Activated naive CD4-positive, alpha-beta T cell treated with anti-CD3 and anti-CD28 coated beads, Interleukin-2, amount 50 U/mL, for 72 hours (primary cell): Measurements from ENCODE around the gene SNRPA. TPM values are rescaled to one million over a fixed set of nuclear protein-coding genes. Genes with fewer than 3 reads are reported as not detected.
"Not testable (repeated sequence)": the region's sequence is repeated elsewhere in the genome, so short reads cannot be mapped to it uniquely, and the experiment has no call there.

Source experiments
- ATAC-seq, 2 donors: fragments of 150-1000 bp; cut with Tn5 transposase; 2 replicates each; pipeline ENCODE4 v1.10.0; 2021; ENCODE audit warnings: mild to moderate bottlenecking in 2 of 2, moderate library complexity in 2 of 2
- DNase-seq, 2 donors: peaks; one replicate each; pipeline ENCODE4 v3.0.0; 2021 to 2022; ENCODE audit warnings: low spot score in 2 of 2
- H3K27ac Mint-ChIP-seq, 2 donors: one replicate each; pipeline ENCODE4 v1.8.0; 2022; ENCODE audit warnings: mild to moderate bottlenecking in 2 of 2, mixed read lengths in 2 of 2
- H3K36me3 Mint-ChIP-seq, 2 donors: one replicate each; pipeline ENCODE4 v1.8.0; 2022; ENCODE audit warnings: mixed read lengths in 2 of 2
- H3K9me3 Mint-ChIP-seq, 2 donors: one replicate each; pipeline ENCODE4 v1.8.0; 2022; ENCODE audit warnings: mixed read lengths in 2 of 2
- total RNA-seq, 2 donors: library from RNA; stranded (reverse); gene quantifications; one replicate each; pipeline ENCODE4 v1.2.3, GENCODE V29; 2022

Gene SNRPA
- total RNA-seq, 2 donors from 2014 or later: 197 to 227 TPM

DNA sequence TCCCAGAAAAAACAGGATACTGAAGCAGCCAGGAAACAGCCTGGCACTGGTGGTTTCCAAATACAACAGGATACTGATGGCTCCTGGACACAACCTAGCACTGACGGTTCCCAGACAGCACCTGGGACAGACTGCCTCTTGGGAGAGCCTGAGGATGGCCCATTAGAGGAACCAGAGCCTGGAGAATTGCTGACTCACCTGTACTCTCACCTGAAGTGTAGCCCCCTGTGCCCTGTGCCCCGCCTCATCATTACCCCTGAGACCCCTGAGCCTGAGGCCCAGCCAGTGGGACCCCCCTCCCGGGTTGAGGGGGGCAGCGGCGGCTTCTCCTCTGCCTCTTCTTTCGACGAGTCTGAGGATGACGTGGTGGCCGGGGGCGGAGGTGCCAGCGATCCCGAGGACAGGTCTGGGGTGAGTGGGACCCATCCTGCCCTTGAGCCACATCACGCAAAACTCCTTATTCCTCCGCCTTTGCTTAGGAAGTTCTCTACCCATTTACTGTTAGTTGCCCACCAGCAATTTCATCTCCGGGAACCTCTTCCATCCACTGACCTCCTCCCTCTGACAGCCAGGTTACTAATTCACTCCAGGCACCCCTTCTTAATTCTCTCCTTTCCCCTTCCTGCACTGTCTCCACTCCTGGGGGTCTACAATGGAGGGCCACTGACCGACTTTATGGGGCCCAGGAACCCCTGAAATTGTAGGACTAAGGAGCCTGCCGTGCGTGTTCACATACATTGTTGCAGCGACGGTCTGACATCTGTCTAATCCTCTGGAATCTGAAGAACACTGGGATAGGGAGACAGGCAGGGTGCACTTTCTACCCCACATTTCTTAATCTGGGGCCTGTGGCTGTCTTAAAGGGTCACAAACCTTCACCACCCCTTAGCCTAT lies 32.9 kb upstream of the SNRPA start:
- DNase-seq (no peak), ATAC-seq (no peak)
- Mint-ChIP-seq H3K36me3 (peaks cover 5 to 22% of the 10 kb centered on the region in 2 donors), H3K27ac (peak overlapping the region; percentile 67 to 83), H3K9me3 (no peaks in the 10 kb centered on the region)

DNA sequence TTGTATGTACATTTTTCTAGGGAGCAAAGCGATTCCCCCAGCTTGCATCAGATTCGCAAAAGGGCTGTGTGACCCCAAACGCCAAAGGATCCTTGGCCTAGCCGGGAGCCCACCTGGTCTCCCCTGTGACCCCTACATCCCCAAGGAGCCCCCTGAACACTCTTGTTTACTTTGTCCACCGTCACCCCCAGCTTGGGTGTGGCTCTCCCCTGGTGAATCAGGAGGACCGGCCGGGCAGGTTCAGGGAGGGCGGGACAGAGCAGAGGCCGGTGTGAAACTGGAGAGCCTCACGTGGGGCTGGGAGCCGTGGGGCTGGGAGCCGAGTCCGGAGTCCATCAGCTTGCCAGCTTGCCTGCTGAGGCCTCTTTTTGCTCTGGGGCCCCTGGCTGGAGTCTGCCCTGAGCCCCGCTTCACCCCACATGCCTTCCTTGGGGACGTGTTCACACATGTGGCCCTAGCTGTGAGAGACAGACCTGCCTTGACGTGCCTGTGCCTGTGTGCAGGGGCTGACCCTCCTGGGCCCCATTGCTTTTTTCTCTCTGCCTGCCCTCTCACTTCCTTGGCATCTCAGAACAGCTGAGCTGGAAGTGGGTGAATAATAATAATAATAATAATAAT lies 32.1 kb upstream of the SNRPA start:
- Mint-ChIP-seq H3K36me3 (peaks cover 9 to 30% of the 10 kb centered on the region in 2 donors), H3K9me3 (no peaks in the 10 kb centered on the region), H3K27ac (peak overlapping the region; percentile 67 to 83)
- DNase-seq (no peak), ATAC-seq (no peak)

DNA sequence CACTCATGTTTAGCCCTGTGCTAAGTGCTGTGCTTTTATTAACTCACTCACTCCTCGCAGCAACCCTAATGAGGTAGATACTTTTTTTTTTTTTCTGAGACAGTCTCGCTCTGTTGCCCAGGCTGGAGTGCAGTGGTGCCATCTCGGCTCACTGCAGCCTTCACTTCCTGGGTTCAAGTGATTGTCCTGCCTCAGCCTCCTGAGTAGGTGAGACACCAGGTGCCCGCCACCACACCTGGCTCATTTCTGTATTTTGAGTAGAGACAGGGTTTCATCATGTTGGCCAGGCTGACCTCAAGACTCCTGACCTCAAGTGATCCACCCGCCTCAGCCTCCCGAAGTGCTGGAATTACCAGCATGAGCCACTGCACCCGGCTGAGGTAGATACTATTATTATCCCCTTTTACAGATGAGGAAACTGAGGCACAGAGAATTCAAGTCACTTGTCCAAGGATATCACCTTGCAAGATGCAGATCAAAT lies 31.5 kb upstream of the SNRPA start:
- ATAC-seq: no peak
- no peak for DNase-seq
- no peaks in the 10 kb centered on the region for H3K9me3 Mint-ChIP-seq
- H3K27ac Mint-ChIP-seq: peak overlapping the region in 1 of 2 donors; percentile 44
- H3K36me3 Mint-ChIP-seq: peaks cover 10 to 35% of the 10 kb centered on the region in 2 donors

DNA sequence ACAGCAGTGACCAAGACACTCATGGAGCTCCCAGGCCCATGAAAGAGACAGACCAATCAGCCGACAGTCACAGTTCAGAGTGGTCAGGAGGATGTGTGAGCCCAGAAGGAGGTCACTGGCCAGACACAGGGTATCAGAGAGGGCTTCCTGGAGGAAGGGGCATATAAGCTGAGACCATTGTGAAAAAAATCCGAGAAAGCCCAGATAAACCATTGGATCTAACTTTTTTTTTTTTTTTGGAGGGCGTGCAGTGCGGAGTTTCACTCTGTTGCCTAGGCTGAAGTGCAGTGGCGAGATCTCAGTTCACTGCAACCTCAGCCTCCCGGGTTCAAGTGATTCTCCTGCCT lies 29.9 kb upstream of the SNRPA start:
- Mint-ChIP-seq H3K36me3 (peaks cover 9 to 41% of the 10 kb centered on the region in 2 donors), H3K27ac (peak overlapping the region in 1 of 2 donors; percentile 35), H3K9me3 (no peaks in the 10 kb centered on the region)
- ATAC-seq: no peak
- no peak for DNase-seq

DNA sequence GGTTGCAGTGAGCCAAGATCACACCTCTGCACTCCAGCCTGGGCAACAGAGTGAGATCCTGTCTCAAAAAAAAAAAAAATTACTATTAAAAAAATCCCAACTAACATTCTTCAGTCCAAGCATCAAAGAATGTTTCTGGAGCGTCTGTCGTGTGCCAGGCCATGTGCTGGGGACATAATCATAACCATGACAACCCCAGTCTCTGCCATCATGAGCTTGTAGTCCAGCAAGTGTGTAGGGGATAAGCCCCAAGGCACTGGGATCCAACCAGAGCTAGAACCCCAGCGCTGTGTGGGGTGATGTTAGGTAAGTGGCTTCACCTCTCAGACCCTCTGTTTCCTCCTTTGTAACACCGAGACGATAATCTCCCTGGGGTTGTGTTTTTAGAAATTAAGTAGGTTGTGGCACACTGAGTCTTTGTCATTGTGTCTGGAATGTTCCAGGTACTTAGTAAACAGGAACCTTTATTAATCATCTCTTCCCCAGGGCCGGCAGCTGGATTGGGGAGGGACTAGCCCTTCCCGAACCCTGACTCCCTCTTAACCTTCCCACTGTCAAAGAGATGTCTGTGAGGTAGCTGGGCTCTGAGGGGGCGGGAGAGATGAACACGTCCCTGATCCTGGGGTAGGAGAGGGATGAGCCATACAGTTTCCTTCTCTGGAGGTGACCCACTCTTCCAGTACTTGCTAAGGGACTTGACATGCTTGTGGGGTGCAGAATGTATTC lies 28.9 kb upstream of the SNRPA start:
- no peak for ATAC-seq
- no peak for DNase-seq
- no peak overlapping the region for H3K27ac Mint-ChIP-seq
- H3K36me3 Mint-ChIP-seq: peaks cover 5 to 36% of the 10 kb centered on the region in 2 donors
- no peaks in the 10 kb centered on the region for H3K9me3 Mint-ChIP-seq

DNA sequence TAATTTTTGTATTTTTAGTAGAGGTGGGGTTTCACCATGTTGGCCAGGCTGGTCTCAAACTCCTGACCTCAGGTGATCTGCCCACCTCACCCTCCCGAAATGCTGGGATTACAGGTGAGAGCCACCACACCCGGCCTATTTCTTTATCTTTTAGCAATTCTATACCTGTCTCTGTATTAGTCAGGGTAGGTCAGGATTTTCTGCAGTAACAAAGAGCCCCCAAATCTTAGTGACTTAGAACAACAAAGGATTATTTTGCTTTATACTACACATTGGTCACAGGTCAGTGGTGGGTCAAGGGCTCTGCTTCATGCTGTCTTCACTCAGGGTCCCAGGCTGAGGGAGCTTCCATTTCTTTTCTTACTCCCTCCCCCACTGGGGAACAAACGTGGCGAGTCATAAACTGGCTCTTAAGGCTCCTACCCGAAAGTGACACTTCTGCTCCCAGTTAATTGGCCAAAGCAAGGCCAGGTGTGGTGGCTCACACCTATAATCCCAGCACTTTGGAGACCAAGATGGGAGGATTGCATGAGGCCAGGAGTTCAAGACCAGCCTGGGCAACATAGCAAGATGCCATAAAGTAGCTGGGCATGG lies 27.2 kb upstream of the SNRPA start:
- DNase-seq (no peak), ATAC-seq (no peak)
- Mint-ChIP-seq H3K9me3 (no peaks in the 10 kb centered on the region), H3K27ac (peak overlapping the region; percentile 12 to 79), H3K36me3 (peaks cover 5 to 43% of the 10 kb centered on the region in 2 donors)

DNA sequence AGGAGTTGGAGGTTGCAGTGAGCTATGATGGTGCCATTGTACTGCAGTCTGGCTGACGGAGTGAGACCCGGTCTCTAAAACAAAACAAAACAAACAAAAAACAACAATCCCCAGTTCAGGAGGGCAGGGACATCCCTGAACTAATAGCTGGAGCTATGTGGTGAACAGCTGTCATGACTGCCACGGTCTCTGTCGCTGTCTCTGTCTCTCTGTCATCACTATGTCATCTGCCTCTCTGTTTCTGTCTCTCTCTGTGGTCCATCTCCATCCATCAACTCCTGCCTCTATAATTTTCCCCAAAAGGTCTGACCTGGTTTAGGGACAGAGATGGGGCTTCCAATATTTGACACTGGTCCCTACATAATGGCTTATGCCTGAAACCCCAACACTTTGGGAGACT lies 26.7 kb upstream of the SNRPA start:
- peaks cover 5 to 43% of the 10 kb centered on the region in 2 donors for H3K36me3 Mint-ChIP-seq
- peak overlapping the region; percentile 79 to 95 for H3K27ac Mint-ChIP-seq
- DNase-seq (no peak), ATAC-seq (peak; percentile 68 to 72)
- H3K9me3 Mint-ChIP-seq: no peaks in the 10 kb centered on the region

DNA sequence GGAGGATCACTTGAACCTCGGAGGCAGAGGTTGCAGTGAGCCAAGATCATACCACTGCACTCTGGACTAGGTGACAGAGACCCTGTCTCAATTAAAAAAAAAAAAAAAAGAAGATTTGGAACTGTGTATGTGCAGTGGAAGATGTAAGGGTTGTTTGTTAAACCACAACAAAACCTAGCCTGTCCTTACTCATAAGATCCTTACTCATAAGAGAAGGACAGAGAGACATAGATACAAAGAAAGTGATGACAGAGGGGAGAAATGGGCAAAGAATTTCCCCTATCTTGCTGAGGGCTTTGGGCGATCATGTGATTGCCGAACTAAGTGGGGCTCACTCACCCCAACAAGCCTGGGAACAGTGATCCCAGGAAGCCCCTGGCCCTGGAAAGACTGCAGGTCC lies 26.1 kb upstream of the SNRPA start:
- H3K36me3 Mint-ChIP-seq: peaks cover 5 to 43% of the 10 kb centered on the region in 2 donors
- no peaks in the 10 kb centered on the region for H3K9me3 Mint-ChIP-seq
- ATAC-seq (peak; percentile 92 to 97), DNase-seq (no peak)
- H3K27ac Mint-ChIP-seq: peak overlapping the region; percentile 79 to 95

DNA sequence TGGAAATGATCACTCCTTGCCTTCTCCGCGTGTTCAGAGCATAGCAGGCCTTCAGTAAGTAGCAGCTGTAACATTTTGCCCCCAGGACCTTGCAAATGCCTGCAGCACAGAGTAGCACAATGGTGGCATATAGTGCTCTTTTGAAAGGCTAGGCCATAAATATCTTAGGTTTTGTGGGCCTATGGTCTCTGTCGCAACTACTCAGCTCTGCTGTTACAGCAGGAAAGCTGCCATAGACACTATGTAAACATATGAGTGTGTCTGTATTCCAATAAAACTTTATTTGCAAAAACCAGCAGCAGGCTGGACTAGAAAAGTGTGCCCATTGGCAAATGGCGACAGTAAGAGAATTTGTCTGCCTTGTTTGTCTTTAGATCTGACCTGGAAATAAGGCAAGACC lies 24.7 kb upstream of the SNRPA start:
- H3K27ac Mint-ChIP-seq: no peak overlapping the region
- peaks cover 9 to 45% of the 10 kb centered on the region in 2 donors for H3K36me3 Mint-ChIP-seq

DNA sequence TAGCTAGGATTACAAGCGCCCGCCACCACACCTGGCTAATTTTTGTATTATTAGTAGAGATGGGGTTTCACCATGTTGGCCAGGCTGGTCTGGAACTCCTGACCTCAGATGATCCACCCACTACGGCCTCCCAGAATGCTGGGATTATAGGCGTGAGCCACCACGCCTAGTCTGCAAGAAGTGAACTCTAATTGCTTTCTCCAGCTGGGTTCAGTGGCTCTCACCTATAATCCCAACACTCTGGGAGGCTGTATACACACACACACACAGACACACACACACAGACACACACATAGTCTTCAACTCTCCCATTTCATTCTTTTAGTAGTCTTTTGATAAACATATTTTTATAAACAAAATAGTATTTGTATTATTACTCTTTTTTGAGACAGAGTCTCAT lies 20.9 kb upstream of the SNRPA start:
- H3K9me3 Mint-ChIP-seq, H3K27ac Mint-ChIP-seq, DNase-seq, ATAC-seq: not testable (repeated sequence)
- peaks cover 4 to 23% of the 10 kb centered on the region in 2 donors for H3K36me3 Mint-ChIP-seq

More for the DNA sequence above, 24.7 kb upstream of the SNRPA start:
- DNase-seq (no peak), ATAC-seq (no peak)
- H3K9me3 Mint-ChIP-seq: no peaks in the 10 kb centered on the region

DNA sequence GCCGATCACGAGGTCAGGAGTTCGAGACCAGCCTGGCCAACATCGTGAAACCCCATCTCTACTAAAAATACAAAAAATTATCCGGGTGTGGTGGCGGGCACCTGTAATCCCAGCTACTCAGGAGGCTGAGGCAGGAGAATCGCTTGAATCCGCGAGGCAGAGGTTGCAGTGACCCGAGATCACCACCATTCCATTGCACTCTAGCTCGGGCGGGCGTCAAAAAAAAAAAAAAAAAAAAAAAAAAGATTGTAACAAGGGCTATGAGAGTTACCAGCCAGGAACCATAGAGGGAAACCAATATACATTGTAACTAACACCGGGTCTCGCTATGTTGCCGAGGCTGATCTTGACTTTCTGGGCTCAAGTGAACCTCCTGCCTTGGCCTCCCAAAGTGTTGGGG lies 18.7 kb upstream of the SNRPA start:
- DNase-seq, ATAC-seq, H3K9me3 Mint-ChIP-seq, H3K27ac Mint-ChIP-seq: not testable (repeated sequence)
- H3K36me3 Mint-ChIP-seq: peaks cover 4 to 17% of the 10 kb centered on the region in 2 donors

DNA sequence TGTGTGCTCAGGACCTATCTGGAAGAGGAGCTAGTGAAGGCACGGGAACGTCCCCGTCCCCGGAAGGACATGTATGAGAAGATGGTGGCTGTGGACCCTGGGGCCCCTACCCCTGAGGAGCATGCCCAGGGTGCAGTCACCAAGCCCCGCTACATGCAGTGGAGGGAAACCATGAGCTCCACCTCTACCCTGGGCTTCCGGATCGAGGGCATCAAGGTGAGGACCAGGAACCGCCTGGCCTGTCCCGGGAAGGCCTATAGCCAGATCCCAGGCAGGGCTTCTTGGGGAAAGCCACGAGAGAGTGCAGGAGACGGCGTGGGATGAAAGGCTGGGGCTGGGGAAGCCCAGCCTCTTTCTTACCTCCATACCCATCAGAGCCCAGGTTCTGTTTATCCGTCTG lies 17.9 kb upstream of the SNRPA start:
- Mint-ChIP-seq H3K36me3 (peaks cover 4 to 11% of the 10 kb centered on the region in 2 donors), H3K27ac (no peak overlapping the region), H3K9me3 (no peaks in the 10 kb centered on the region)
- ATAC-seq (no peak), DNase-seq (no peak)

DNA sequence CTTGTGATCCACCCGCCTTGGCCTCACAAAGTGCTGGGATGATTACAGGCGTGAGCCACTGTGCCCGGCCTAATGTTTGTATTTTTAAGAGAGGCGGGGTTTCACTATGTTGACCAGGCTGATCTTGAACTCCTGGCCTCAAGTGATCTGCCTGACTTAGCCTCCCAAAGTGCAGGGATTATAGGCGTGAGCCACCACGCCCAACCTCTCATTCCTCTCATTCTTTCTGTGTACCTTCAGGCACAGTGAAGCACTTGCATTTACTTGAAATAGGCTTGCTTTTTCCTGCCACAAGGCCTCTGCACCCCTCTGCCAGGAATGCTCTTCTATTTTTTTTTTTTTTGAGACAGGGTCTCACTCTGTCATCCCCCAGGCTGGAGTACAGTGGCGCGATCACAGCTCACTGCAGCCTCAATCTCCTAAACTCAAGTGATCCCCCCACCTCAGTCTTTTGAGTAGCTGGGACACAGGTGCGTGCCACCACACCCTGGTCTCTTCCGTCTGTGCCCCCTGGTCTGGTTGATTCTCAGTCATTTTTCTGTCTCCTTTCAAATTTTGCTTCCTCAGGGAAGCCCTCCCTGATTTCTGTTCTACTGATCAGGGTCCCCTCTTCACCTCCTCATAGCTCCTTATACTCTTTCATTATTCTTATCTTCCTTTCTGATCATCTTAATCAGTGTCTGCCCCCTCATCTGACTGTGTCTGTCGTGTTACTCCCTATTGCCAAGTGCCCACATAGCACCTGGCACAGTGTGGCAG lies 15.8 kb upstream of the SNRPA start:
- DNase-seq (no peak), ATAC-seq (no peak)
- H3K36me3 Mint-ChIP-seq: peaks cover 4 to 11% of the 10 kb centered on the region in 2 donors
- H3K27ac Mint-ChIP-seq: no peak overlapping the region
- H3K9me3 Mint-ChIP-seq: no peaks in the 10 kb centered on the region

DNA sequence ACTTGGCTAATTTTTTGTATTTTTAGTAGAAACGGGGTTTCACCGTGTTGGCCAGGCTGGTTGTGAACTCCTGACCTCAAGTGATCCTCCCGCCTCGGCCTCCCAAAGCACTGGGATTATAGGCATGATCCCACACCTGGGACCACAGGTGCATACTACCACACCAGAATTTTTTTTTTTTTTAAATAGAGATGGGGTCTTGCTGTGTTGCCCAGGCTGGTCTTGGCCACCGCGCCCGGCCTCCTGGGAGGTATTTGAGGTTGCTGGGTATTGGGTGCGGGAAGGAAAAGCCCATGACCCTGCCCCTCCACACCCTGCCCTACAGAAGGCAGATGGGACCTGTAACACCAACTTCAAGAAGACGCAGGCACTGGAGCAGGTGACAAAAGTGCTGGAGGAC lies 14.3 kb upstream of the SNRPA start:
- no peaks in the 10 kb centered on the region for H3K36me3 Mint-ChIP-seq
- no peaks in the 10 kb centered on the region for H3K9me3 Mint-ChIP-seq
- H3K27ac Mint-ChIP-seq: no peak overlapping the region
- ATAC-seq (no peak), DNase-seq (no peak)

DNA sequence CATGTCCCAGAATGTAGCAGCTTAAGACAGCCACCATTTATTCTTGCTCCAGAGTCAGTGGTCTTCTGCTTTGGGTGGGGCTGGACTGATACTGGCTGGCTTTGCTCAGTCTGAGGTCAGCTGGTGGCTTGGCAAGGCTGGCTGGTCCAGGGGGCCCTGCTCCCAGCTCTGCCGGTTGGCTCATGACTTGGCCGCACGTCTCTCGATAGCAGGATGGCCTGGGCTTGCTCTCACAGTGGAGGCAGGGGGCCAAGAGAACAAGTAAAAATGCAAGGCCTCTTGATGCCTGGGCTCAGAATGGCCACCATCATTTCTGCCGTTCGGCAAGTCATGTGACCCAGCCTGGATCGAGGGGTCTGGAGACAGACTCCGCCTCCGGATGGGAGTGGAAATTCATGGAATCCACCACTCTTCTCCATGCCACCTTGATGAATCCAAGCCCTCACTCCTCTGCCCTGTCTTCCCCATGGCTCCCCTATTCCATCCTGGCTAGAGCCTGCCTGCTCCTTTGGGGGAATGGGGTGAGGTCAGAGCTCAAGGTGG lies 13.8 kb upstream of the SNRPA start:
- no peak overlapping the region for H3K27ac Mint-ChIP-seq
- DNase-seq (no peak), ATAC-seq (no peak)
- H3K9me3 Mint-ChIP-seq: no peaks in the 10 kb centered on the region
- no peaks in the 10 kb centered on the region for H3K36me3 Mint-ChIP-seq
